Central memory CD8-positive, alpha-beta T cell (primary cell): ENCODE results near the gene CARD11.
A peak's percentile ranks its signal among the peaks of the same experiment; 100 is the strongest.

ENCODE experiments used
- ATAC-seq: fragments of 150-1000 bp; cut with Tn5 transposase; replicated peaks from 2 replicates; pipeline ENCODE4 v1.10.0; 2022; ENCODE audit warnings: mild to moderate bottlenecking, moderate FRiP score, moderate number of reproducible peaks; ENCODE audit not compliant: poor library complexity, severe bottlenecking; ENCODE audit errors: extremely low read depth
- DNase-seq, 2 donors: peaks; one replicate each; pipeline ENCODE4 v3.0.0; 2021; ENCODE audit warnings: low spot score in 2 of 2
- H3K27ac Mint-ChIP-seq: one replicate; pipeline ENCODE4 v1.8.0; 2022; ENCODE audit warnings: low read depth, mild to moderate bottlenecking, moderate library complexity, mixed read lengths
- H3K27me3 Mint-ChIP-seq: one replicate; pipeline ENCODE4 v1.8.0; 2022; ENCODE audit warnings: mixed read lengths
- H3K36me3 Mint-ChIP-seq: one replicate; pipeline ENCODE4 v1.8.0; 2022; ENCODE audit warnings: mild to moderate bottlenecking, moderate library complexity, mixed read lengths; ENCODE audit not compliant: insufficient read depth
- H3K4me1 Mint-ChIP-seq: one replicate; pipeline ENCODE4 v1.8.0; 2022; ENCODE audit warnings: mixed read lengths
- H3K4me3 Mint-ChIP-seq: one replicate; pipeline ENCODE4 v1.8.0; 2022; ENCODE audit warnings: mild to moderate bottlenecking, moderate library complexity, mixed read lengths
- H3K9me3 Mint-ChIP-seq: one replicate; pipeline ENCODE4 v1.8.0; 2022; ENCODE audit warnings: mixed read lengths

CARD11 gene

GRCh38 chr7:2985866-2986265 is 57.8 kb downstream of the CARD11 start:
- H3K27ac Mint-ChIP-seq = no peak overlapping the region
- no peak overlapping the region for H3K4me3 Mint-ChIP-seq
- no peak for ATAC-seq
- peaks cover 75% of the 10 kb centered on the region for H3K4me1 Mint-ChIP-seq
- no peaks in the 10 kb centered on the region for H3K27me3 Mint-ChIP-seq
- no peak for DNase-seq
- peaks cover 14% of the 10 kb centered on the region for H3K36me3 Mint-ChIP-seq
- no peaks in the 10 kb centered on the region for H3K9me3 Mint-ChIP-seq

- Mint-ChIP-seq H3K9me3 (no peaks in the 10 kb centered on the region), H3K36me3 (peaks cover 22% of the 10 kb centered on the region), H3K4me3 (peak overlapping the region; percentile 34)
These were observed 59.6 kb downstream of the CARD11 start for GRCh38 chr7:2984091-2984490.

GRCh38 chr7:2983586-2983985 is 60.1 kb downstream of the CARD11 start:
- Mint-ChIP-seq H3K27ac (peak overlapping the region; percentile 80), H3K36me3 (peaks cover 21% of the 10 kb centered on the region), H3K27me3 (no peaks in the 10 kb centered on the region), H3K4me3 (peak overlapping the region; percentile 34), H3K9me3 (no peaks in the 10 kb centered on the region), H3K4me1 (peaks cover 85% of the 10 kb centered on the region)
- DNase-seq (no peak), ATAC-seq (no peak)

More at GRCh38 chr7:2984091-2984490, 59.6 kb downstream of the CARD11 start:
- ATAC-seq (no peak), DNase-seq (no peak)
- Mint-ChIP-seq H3K27ac (peak overlapping the region; percentile 80), H3K4me1 (peaks cover 83% of the 10 kb centered on the region), H3K27me3 (no peaks in the 10 kb centered on the region)

- peaks cover 88% of the 10 kb centered on the region for H3K4me1 Mint-ChIP-seq
- peak overlapping the region; percentile 63 for H3K4me3 Mint-ChIP-seq
- peaks cover 22% of the 10 kb centered on the region for H3K36me3 Mint-ChIP-seq
- no peaks in the 10 kb centered on the region for H3K27me3 Mint-ChIP-seq
- no peaks in the 10 kb centered on the region for H3K9me3 Mint-ChIP-seq
- peak; percentile 37 to 61 for DNase-seq
- H3K27ac Mint-ChIP-seq = peak overlapping the region; percentile 80
- ATAC-seq = peak; percentile 93
These were observed 60.8 kb downstream of the CARD11 start for GRCh38 chr7:2982831-2983230.

- ATAC-seq (no peak), DNase-seq (no peak)
- peak overlapping the region; percentile 80 for H3K27ac Mint-ChIP-seq
- H3K4me1 Mint-ChIP-seq = peaks cover 87% of the 10 kb centered on the region
- no peaks in the 10 kb centered on the region for H3K27me3 Mint-ChIP-seq
- no peaks in the 10 kb centered on the region for H3K9me3 Mint-ChIP-seq
- H3K4me3 Mint-ChIP-seq = peak overlapping the region; percentile 63
- H3K36me3 Mint-ChIP-seq = peaks cover 25% of the 10 kb centered on the region
These were observed 61.3 kb downstream of the CARD11 start for GRCh38 chr7:2982401-2982800.

GRCh38 chr7:2981103-2981480 is 62.6 kb downstream of the CARD11 start:
- H3K4me1 Mint-ChIP-seq = peaks cover 76% of the 10 kb centered on the region
- H3K9me3 Mint-ChIP-seq = no peaks in the 10 kb centered on the region
- peaks cover 22% of the 10 kb centered on the region for H3K36me3 Mint-ChIP-seq
- peak overlapping the region; percentile 64 for H3K4me3 Mint-ChIP-seq
- no peak for DNase-seq
- H3K27me3 Mint-ChIP-seq = no peaks in the 10 kb centered on the region
- no peak for ATAC-seq
- H3K27ac Mint-ChIP-seq = no peak overlapping the region

GRCh38 chr7:2980401-2981102 is 63.1 kb downstream of the CARD11 start:
- DNase-seq = no peak
- Mint-ChIP-seq H3K27ac (peak overlapping the region; percentile 55), H3K27me3 (no peaks in the 10 kb centered on the region), H3K36me3 (peaks cover 22% of the 10 kb centered on the region), H3K9me3 (no peaks in the 10 kb centered on the region), H3K4me1 (peaks cover 76% of the 10 kb centered on the region), H3K4me3 (peak overlapping the region; percentile 64)
- no peak for ATAC-seq

GRCh38 chr7:2979951-2980350 is 63.7 kb downstream of the CARD11 start:
- peaks cover 23% of the 10 kb centered on the region for H3K36me3 Mint-ChIP-seq
- no peaks in the 10 kb centered on the region for H3K27me3 Mint-ChIP-seq
- peak overlapping the region; percentile 64 for H3K4me3 Mint-ChIP-seq
- no peaks in the 10 kb centered on the region for H3K9me3 Mint-ChIP-seq
- no peak for DNase-seq
- peaks cover 73% of the 10 kb centered on the region for H3K4me1 Mint-ChIP-seq
- no peak for ATAC-seq
- H3K27ac Mint-ChIP-seq = peak overlapping the region; percentile 55

GRCh38 chr7:2979201-2979631 is 64.5 kb downstream of the CARD11 start:
- DNase-seq = no peak
- H3K36me3 Mint-ChIP-seq = peaks cover 22% of the 10 kb centered on the region
- peak overlapping the region; percentile 61 for H3K27ac Mint-ChIP-seq
- peaks cover 66% of the 10 kb centered on the region for H3K4me1 Mint-ChIP-seq
- H3K27me3 Mint-ChIP-seq = no peaks in the 10 kb centered on the region
- H3K4me3 Mint-ChIP-seq = peak overlapping the region; percentile 72
- H3K9me3 Mint-ChIP-seq = no peaks in the 10 kb centered on the region
- no peak for ATAC-seq

- DNase-seq = peak; percentile 20 to 42
- peak overlapping the region; percentile 61 for H3K27ac Mint-ChIP-seq
- H3K27me3 Mint-ChIP-seq = no peaks in the 10 kb centered on the region
- ATAC-seq = peak; percentile 45
- H3K4me1 Mint-ChIP-seq = peaks cover 60% of the 10 kb centered on the region
- H3K36me3 Mint-ChIP-seq = peaks cover 20% of the 10 kb centered on the region
- peak overlapping the region; percentile 72 for H3K4me3 Mint-ChIP-seq
- H3K9me3 Mint-ChIP-seq = no peaks in the 10 kb centered on the region
These were observed 65.3 kb downstream of the CARD11 start for GRCh38 chr7:2978408-2978807.

- no peak for ATAC-seq
- H3K4me1 Mint-ChIP-seq = peaks cover 46% of the 10 kb centered on the region
- peaks cover 21% of the 10 kb centered on the region for H3K36me3 Mint-ChIP-seq
These were observed 67.8 kb downstream of the CARD11 start for GRCh38 chr7:2975821-2976371.

GRCh38 chr7:2974093-2974819 is 69.4 kb downstream of the CARD11 start:
- H3K27ac Mint-ChIP-seq = peak overlapping the region; percentile 76
- no peak overlapping the region for H3K4me3 Mint-ChIP-seq
- no peaks in the 10 kb centered on the region for H3K9me3 Mint-ChIP-seq
- H3K36me3 Mint-ChIP-seq = peaks cover 13% of the 10 kb centered on the region
- ATAC-seq (no peak), DNase-seq (no peak)
- peaks cover 33% of the 10 kb centered on the region for H3K4me1 Mint-ChIP-seq
- H3K27me3 Mint-ChIP-seq = no peaks in the 10 kb centered on the region

More at GRCh38 chr7:2975821-2976371, 67.8 kb downstream of the CARD11 start:
- Mint-ChIP-seq H3K27ac (peak overlapping the region; percentile 76), H3K27me3 (no peaks in the 10 kb centered on the region), H3K9me3 (no peaks in the 10 kb centered on the region), H3K4me3 (no peak overlapping the region)
- DNase-seq = no peak

GRCh38 chr7:2972835-2973161 is 70.9 kb downstream of the CARD11 start:
- Mint-ChIP-seq H3K27me3 (no peaks in the 10 kb centered on the region), H3K4me1 (peaks cover 20% of the 10 kb centered on the region), H3K9me3 (no peaks in the 10 kb centered on the region), H3K36me3 (peaks cover 12% of the 10 kb centered on the region), H3K27ac (peak overlapping the region; percentile 32), H3K4me3 (peak overlapping the region; percentile 38)
- ATAC-seq = no peak
- no peak for DNase-seq
